ENCODE data around the gene MINDY4.

DNA sequence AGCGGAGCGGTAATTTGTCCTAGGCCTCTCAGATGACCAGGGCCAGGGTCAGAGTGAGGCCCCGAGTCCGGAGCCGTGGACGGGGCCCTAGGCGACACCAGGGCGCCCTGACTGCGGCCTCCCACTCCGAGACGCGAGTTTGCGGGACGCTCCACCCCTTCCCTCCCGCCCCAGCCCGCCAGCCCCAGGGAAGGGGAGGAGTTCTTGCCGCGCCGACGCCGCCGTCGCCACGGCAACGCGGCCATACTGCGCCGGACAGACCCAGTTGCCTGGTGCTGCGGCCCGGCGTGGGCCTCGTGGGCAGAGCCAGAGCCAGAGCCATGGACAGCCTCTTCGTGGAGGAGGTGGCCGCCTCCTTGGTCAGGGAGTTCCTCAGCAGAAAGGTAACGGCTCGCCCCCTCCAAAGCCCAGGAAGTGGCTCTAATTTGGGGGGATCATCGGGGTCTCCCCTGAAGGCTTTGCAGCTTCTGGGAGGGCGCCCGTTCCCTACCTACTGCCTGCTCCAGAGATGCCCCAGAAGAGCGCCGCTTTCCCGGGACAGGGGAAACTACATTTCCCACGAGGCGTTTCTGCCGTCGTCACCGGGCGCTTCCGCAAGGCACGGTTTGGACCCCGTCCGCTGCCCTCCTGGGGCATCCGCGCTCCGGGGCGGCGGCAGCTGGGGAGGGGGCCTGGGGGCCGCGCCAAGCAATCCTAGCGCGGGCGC lies at the start of gene MINDY4:
- TF ChIP-seq, protein P1, sequence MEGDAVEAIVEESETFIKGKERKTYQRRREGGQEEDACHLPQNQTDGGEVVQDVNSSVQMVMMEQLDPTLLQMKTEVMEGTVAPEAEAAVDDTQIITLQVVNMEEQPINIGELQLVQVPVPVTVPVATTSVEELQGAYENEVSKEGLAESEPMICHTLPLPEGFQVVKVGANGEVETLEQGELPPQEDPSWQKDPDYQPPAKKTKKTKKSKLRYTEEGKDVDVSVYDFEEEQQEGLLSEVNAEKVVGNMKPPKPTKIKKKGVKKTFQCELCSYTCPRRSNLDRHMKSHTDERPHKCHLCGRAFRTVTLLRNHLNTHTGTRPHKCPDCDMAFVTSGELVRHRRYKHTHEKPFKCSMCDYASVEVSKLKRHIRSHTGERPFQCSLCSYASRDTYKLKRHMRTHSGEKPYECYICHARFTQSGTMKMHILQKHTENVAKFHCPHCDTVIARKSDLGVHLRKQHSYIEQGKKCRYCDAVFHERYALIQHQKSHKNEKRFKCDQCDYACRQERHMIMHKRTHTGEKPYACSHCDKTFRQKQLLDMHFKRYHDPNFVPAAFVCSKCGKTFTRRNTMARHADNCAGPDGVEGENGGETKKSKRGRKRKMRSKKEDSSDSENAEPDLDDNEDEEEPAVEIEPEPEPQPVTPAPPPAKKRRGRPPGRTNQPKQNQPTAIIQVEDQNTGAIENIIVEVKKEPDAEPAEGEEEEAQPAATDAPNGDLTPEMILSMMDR (IDR thresholded peaks at IDR 0.05), result no peak
- TF ChIP-seq EP300 (IDR thresholded peaks at IDR 0.05; ENCODE audit: low read depth), result no peak

Measured in transverse colon (tissue), 3 donors.